Fibroblast of skin of left biceps (primary cell): ENCODE results near the gene PRKCE.

Source experiments
- DNase-seq, 2 experiments: peaks; one replicate each; pipeline ENCODE4 v3.0.0-alpha.2; 2013; ENCODE audit warnings: low read depth in 2 of 2

PRKCE gene

DNA sequence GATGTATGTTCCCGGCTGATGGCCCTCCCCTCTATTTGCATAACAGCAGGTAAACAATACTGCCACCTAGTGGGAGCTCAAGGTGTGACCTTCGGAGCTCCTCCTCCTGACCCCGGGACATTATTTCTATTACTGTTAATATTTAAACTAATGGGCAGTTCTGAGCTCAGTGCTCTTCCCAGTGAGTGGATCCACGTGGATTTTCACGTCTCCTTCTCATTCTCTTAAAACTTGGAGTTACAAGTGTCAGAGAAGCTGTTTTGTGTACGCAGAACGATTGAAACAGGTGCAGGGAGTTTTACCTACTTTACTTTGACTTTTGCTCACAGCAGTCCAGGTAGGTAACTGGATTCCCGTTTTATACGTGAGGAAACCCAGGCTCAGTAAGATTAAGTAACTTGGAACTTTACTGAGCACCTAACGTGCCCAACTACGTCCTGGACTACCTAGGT is 127.3 kb downstream of the PRKCE start:
- DNase-seq = no peak

DNA sequence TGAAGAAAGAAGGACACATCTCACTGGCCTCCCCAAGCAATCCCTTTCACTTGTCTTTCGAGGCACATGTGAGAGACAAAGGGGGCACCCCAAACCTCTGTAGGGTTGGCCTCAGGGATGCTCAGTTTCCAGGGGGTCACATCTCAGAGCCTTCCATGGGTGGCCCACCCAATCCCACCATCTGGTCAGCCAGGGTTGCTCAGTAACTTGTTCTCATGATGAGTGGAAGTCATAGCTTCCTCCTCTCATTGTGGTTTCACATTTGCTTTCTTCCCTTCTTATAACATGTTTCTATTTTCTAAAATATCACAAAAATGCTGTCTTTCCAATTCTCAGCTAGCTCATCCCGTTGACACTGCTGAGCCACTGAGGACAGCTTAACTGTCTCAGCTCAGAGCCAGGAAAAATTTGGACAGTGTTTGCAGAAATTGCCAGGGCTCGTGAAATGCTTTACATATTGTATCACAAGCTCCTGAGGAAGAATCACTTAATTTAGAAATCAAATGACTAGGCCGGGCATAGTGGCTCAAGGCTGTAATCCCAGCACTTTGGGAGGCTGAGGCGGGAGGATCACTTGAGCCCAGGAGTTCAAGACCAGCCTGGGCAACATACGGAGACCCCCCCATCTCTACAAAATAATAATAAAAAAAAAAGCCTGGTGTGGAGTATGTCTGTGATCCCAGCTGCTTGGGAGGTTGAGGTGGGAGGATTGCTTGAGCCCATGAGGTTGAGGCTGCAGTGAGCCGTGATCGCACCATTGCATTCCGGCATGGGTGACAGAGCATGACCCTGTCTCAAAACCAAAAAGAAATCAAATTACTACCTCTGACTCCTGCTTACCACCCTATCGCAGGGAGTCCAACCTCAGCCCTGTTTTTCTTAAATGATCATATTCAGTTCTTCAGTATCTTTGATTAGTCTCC is 129.3 kb downstream of the PRKCE start:
- DNase-seq = no peak

DNA sequence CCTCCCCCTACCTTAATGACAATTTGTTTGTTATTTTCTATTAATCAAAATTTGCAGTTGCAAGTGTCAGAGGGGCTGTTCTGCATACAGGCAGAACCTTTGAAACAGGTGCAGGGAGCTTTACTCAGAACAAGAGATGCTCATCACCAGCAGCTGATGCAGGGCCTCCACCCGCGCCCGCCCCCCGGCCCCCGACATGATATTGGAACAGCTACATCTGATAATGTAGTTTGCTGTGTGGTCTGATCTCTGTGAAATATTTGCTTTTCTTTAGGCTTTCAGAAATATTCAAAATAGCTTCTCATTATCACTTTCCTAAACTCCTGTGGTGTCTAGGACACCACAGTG is 130.0 kb downstream of the PRKCE start:
- DNase-seq = no peak

DNA sequence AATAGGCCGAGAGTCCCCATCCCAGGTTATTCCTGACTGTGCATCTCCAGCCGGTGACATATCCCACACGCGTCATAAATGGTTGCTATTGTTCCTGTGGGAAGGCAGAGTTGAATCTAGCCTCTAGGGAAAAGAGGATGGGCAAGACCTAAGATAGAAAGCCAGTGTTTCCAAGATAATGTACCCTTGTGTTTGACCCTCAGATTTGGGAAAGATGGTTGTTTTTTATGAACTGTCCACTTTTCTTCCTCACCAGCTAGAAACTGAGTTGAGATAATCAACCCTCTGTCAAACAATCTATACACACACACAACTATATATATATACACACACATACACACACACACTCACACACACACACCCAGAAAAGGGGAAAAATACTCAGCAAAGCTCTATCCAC is 131.0 kb downstream of the PRKCE start:
- no peak for DNase-seq

DNA sequence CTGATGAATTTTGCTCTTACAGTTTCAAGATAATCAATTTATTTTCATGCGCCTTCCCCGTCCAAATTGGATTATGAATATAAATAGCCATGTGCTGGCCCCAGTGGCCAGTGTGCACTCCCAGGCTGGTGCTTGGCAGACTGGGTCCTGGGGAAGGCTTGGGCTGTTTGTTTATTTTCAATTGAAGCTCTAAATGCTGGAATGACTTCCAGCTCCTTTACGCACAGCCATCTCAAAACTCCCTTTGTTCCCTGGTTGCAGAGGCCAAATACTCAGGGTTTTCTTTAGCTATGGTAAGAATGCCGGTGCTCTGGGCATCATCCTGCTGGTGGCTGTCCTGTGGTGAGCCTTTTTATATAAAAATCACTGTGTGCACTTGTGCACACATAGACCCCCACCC is 131.5 kb downstream of the PRKCE start:
- no peak for DNase-seq

DNA sequence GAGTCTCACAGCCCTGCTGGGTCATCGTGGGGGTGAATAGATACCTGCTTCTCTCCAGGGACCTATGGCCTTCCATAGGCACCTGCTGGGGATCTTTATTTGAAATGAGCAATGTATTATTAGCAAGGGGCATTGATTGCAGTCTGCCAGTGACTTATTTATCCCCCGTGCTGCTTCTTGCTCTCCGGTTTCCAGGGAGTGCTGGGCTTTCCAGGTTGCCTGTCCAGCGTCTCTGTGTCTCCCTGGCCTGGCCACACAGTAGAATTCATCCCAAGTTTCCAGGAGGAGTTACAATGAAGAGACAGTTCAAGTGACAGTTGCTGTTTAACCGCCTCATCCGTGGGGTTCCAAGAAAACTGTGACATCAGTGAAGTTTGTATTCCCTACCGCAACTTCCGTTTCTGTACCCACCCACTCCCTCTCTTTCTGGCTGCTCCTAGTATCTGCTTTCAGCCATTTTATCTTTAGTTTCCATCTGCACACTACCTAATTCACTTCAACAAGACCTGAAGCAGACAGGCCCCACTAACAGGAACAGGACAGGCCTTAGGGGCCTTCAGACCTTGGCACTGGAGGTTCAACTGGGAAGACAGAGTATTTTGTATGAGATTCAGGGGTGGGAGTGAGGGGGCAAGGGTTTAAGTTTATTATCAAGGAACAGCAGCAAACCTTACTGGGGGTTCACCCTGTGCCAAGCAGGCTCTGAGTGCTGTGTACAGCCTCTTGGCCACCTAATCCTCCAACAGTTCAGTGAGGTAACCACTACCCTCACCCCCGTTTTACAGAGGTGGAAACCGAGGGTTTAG is 134.8 kb downstream of the PRKCE start:
- no peak for DNase-seq

DNA sequence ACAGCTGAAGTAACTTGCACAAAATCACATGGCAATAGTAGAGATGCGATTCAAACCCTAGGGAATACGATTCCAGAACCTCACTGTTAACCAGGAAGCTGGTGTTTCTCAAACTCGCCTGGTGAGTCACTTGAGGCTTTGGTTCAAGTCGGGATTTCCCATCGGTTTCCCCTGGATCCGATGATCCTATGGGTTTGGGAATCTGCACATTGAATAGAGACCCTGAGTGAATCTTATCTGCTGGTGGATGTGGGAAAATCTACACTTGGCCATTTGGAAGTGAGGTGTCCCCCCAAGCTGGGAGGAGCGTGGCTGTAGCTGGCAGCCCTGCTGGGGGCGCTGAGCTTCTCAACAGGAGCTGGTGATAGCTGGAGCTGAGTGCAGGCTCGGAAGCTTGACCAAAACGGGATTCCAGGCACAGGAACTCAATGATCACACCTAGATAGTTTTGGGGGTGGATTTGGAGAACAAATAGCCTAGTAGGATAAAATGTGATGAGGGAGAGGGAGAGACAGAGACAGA is 135.4 kb downstream of the PRKCE start:
- DNase-seq = no peak

DNA sequence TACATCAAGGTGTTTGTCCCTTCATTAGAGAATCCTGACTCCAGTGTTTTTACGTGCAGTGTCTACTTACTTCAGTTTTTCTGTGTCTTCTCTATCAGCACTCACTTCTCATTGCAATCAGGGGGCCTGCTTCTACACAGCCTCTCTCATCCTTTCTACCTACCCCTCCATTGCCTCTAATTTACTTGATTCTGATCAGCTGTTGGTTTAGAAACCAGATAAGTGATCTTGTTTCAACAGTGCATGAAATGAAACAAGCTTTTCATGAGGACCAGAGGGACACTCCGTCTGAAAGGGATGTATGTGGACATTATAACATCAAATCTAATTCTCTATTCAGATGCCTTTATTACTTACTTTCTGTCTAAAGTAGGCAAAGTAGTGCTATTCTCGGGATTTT is 136.9 kb downstream of the PRKCE start:
- DNase-seq = no peak

DNA sequence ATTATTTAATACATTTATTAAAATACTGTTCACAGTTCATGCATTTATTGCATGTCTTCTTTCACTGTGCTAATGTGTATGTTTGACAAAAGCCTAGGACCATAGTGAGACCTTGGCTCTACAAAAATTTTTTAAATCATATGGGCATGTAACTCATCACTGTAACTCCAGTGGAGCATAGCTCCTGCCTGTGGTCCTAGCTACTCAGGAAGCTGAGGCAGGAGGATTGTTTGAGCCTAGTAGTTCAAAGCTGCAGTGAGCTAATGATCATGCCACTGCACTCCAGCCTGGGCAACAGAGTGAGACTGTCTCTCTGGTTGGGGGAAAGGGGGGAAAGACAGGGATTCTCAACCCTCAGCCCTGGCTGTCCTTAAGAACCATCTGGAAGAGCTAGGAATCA is 137.8 kb downstream of the PRKCE start:
- DNase-seq = no peak

DNA sequence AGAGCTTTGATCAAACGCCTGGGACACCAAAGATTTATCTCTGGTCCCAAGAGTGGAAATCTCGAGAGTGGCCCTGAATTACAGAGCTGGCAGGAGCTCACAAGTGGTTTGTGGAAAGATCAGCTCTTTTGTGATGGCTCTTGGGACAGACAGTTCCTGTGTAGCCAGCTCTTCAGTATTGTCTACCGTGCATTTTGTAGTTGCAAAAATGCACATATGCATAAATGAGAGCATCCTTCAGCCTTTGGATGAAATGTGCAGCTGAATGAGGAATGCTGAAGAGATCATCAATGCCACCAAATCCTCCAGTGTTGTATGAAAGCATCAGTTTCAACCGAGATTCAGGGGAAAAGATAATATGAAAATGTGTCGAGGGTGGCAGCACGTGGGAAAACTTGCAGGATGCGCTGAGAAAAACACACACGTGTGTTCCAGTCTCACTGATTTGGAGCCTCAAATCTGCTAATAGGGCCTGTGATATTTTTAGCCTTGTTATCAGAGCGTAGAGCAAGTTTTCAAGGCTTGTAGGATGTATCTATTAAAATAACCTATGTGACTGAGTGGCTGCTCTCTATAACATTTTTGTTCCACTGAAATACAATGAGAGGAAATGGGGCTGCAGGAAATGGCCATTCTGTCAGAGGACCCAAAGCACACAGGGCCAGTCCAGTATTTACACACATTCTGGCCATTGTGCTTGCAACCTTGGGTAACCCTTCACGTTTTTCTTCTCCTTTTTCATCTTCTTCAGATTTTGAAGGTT is 138.7 kb downstream of the PRKCE start:
- DNase-seq = no peak

DNA sequence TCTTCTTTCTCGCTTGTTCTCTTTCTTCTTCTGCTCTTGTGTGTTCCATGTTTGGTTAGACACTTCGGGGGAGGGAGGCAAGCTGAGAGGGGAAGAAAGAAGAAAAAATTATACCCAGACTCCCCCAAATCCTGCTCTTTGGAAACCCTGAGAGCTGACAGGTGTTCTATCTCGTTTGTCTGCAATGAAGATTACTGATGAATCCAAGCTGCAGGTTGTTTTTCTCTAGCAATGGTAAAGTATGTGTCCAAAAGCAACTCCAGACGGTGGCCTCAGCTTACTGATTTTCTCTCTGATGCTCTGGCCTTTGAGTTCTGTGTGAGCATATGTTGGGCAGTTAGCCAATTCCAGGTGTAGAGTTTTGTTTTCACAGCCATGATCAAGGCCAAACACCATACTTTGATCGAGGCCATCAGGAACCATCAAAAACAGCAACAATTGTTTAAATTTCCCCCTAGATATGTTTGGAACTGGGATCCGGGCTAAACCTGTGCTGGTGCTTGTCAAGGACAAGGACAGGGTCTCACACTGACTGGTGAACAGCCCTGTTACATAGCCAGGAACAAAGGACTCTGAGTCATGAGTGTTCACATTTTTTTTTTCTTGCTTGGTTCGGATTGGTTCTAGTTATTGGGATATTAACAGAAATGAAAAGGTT is 142.0 kb downstream of the PRKCE start:
- DNase-seq = no peak

DNA sequence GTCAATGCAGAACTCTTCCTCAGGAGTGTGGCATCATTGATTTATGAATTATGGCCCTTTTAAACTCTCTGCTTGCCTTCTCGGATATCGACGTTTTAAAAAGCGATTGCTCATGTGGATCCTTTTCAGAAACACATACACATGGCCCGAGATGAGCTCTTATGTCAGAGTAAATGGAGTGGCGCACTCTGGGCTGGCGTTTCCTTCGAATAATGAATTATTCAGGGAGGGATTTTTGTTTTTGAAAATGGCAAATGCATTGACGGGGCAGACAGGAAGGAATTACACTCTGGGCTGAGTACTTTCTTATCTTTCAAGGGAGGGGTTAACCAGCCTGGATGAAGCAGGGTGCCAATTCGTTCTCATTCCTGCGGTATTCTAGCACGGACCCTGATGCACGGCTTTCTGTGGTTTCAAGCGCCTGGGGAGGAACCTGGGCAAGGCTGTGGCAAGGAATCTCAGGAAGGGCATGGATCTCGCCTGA is 142.7 kb downstream of the PRKCE start:
- DNase-seq = no peak

DNA sequence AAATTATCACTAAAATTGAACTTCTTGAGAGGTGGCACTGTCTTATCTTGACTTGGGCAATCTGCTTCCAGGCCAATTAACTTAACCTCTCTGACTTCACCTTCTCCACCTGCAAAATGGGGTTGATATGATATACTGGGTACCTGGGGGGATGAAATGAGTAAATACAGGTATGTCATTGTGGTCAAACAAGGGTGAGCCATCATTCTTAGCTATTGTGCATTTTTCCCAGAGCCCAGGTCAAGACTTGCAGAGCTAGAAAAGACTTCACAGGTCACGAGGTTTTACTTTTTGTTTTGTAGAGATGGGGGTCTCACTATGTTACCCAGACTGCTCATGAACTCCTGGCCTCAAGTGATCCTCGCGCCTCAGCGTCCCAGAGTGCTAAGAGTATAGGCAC is 145.0 kb downstream of the PRKCE start:
- DNase-seq = no peak

DNA sequence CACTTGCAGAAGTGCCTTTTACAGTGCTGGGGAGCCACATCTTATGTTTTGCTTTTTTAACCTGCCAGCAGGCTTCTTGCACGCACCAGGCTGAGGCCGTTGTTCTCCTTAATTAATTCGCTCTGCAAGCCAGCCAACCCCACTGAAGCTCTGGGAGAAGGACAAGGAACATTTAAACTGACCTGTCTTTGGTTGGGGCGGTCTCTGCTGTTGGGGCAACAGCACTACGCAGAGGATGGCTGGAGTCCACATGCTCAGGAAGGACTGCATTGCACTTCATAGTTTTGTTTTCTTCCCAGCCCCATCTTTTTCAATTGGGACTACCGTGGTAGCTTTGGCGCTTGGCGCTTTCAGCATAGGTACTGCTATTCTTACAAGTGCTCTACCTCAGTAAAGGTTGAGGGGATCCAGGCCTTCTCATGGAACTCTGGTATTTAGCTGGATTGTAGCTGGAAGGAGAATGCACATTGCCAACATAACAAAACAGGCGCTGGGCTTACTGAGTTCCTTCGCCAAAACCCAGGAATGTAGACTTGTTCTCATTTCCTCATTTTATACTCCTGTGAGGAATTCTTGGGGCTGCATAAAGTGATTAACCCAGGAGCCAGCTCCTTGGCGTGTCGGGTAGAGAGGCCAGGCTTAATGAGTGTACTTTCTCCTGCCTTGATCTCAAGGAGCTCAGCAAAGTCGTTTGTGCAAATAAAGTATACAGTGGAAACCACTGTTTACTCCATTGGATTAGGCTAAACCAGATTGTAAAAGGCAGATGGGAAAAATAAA is 146.2 kb downstream of the PRKCE start:
- no peak for DNase-seq

DNA sequence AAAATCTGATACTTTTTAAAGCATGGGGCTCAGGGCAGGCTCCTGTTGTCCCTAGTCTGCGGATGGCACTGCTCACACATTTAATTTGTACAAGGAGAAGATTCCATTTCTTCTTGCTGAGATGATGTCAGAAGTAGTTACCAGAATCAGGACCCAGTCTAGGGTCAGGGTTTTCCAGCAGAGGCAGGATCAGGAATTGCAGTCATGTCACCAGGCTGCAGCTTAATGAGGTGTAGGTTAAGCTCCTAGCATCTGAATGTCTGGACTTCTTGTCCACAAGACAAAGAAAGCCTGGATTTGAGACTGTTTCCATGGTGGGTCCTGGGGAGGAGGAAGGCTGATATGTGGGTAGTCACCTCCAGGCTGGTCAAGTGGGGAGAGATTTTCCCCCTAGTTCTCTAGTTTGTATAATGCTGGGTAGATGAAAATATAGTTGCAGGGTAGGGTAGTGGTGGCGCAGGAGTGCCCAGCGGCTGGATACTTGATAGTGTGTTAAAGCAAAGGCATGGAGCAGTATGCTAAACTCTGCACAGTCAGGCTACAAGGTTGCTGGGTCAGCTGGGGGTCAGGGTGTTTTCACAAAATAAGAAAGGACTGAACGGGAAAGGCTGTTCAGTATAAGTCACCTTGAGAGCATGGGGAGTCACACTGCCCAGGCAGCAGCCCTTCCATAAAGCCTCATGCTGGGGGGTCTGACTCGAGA is 148.4 kb downstream of the PRKCE start:
- no peak for DNase-seq

DNA sequence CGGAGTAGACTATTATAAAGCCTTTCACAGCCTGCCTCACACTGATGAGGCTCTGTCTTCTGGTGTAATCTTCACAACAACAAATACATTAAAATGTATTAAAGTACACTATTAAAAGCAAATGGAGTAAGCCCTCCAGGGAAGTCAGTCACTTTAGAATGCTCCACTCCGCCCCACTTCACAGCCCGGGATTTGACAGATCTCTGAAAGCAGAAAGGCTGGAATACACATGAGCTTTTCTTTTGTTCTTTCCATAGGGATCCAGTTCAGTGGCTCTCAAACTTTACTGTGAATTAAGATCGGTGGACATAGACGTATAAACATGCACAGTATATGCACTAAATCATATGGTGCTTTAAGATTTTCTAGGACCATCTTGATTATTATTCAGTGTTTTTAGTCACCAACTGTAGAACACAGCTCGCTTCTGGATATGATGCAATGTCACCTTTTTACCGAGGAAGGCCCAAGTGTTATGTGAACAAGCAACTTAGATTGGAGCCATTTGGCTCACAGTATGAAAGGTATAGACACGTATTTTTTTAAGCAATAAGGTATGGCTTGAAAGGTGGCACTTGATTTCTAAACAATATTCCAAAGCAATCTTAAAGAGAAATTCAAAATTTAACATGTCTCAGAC is 151.1 kb downstream of the PRKCE start:
- DNase-seq = no peak

DNA sequence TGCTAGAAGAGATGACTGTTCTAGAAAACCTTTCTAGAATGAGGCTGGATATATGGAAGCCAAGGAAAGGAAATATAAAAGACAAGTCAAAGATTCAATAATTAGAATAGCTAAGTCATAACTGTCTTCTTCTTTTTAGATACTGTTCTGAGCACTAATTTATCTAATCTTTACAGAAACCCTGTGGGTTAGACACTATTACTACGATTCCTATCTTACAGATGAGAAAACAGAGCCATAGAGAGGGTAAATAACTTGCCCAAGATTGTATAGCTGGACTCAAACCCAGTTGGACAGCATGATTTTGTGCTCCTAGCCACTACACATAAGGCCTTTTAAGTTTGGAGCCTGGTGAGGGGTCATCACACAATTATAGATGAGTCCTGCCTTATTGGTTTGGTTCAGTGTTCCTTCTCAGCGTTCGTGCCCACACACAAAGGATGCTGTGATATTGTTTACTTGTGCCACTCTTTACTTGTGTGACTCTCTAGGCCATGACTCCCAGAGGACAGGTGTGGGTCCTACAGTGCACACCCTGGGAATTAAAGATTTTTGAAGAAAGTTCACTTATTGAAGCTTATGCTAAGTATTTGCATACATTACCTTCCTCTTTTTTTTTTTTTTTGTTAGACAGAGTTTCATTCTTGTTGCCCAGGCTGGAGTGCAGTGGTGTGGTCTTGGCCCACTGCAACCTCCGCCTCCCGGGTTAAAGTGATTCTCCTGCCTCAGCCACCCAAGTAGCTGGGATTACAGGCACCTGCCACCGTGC is 153.7 kb downstream of the PRKCE start:
- no peak for DNase-seq

DNA sequence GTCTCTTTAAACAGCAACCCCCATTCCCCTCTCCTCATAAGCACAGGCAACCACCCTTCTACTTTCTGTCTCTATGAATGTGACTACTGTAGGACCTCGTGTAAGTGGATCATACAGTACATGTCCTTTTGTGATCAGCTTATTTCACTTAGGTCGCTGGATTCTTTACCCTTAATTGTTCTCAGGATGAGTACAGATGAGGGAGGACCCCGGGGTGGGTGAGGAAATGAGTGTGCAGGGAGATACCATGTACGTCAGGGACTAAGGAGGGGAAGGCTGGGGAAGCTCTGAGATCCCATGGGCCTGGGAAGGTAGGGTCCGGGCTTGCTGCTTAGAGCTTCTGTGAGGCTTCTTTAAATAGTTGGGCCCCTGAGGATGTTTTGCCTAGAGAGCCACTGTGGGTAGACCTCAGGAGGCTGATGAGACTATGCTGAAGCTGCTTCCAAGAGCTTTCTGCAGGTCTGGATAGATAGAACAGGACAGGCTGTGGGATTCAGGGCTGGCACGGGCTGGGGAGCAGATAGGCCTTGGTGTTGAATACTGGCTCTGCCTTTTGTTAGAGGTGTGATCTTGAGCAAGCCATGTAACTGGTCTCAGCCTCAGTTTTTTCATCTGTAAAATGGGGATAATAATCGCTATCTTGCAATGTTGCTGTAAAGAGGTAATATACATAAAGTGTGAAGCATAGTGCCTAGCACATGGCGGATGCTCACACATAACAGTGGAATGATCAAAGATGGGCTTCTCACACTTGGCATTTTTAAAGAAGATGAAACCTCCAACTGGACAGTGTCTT is 155.3 kb downstream of the PRKCE start:
- DNase-seq = no peak
